ENCODE results near the gene LRRFIP1.
A peak's percentile ranks its signal among the peaks of the same experiment; 100 is the strongest.
"Not testable (repeated sequence)": the region's sequence is repeated elsewhere in the genome, so short reads cannot be mapped to it uniquely, and the experiment has no call there.

The LRRFIP1 gene

GRCh38 chr2:237766340-237766739 is 139.0 kb downstream of the LRRFIP1 start:
- DNase-seq (ENCODE audit: low read depth, low spot score): peak; percentile 77

GRCh38 chr2:237772513-237772912 is 145.1 kb downstream of the LRRFIP1 start:
- DNase-seq (ENCODE audit: low read depth, low spot score): no peak

- DNase-seq (ENCODE audit: low read depth, low spot score): no peak
Measured at GRCh38 chr2:237773826-237774225, 146.4 kb downstream of the LRRFIP1 start.

GRCh38 chr2:237774811-237775553 is 147.6 kb downstream of the LRRFIP1 start:
- DNase-seq (ENCODE audit: low read depth, low spot score): peak; percentile 65

GRCh38 chr2:237779521-237779920 is 152.1 kb downstream of the LRRFIP1 start:
- DNase-seq (ENCODE audit: low read depth, low spot score): no peak

- DNase-seq (ENCODE audit: low read depth, low spot score): no peak
Measured at GRCh38 chr2:237782181-237782580, 154.8 kb downstream of the LRRFIP1 start.

GRCh38 chr2:237783678-237784077 is 156.3 kb downstream of the LRRFIP1 start:
- DNase-seq (ENCODE audit: low read depth, low spot score): not testable (repeated sequence)

- DNase-seq (ENCODE audit: low read depth, low spot score): no peak
Measured at GRCh38 chr2:237786936-237787335, 159.5 kb downstream of the LRRFIP1 start.

- no peak for DNase-seq (ENCODE audit: low read depth, low spot score)
Measured at GRCh38 chr2:237790353-237790752, 163.0 kb downstream of the LRRFIP1 start.

GRCh38 chr2:237791977-237792727 is 164.8 kb downstream of the LRRFIP1 start:
- DNase-seq (ENCODE audit: low read depth, low spot score): no peak

- DNase-seq (ENCODE audit: low read depth, low spot score): no peak
Measured at GRCh38 chr2:237797253-237797652, 169.9 kb downstream of the LRRFIP1 start.

- DNase-seq (ENCODE audit: low read depth, low spot score): no peak
Measured at GRCh38 chr2:237798236-237799059, 171.1 kb downstream of the LRRFIP1 start, which contains the start of gene RBM44. RBM44 (plus strand) TSS chr2:237798779; CDS start chr2:237813610, 14,831 bp downstream.

GRCh38 chr2:237799060-237799428 is 171.7 kb downstream of the LRRFIP1 start:
- no peak for DNase-seq (ENCODE audit: low read depth, low spot score)

GRCh38 chr2:237801466-237801865 is 174.1 kb downstream of the LRRFIP1 start:
- DNase-seq (ENCODE audit: low read depth, low spot score): no peak

- peak; percentile 45 for DNase-seq (ENCODE audit: low read depth, low spot score)
Measured at GRCh38 chr2:237806334-237806733, 178.9 kb downstream of the LRRFIP1 start.

- DNase-seq (ENCODE audit: low read depth, low spot score): no peak
Measured at GRCh38 chr2:237815637-237816036, 188.2 kb downstream of the LRRFIP1 start.

- DNase-seq (ENCODE audit: low read depth, low spot score): no peak
Measured at GRCh38 chr2:237816531-237816930, 189.1 kb downstream of the LRRFIP1 start.

GRCh38 chr2:237818066-237818473 is 190.7 kb downstream of the LRRFIP1 start:
- DNase-seq (ENCODE audit: low read depth, low spot score): peak; percentile 16

- DNase-seq (ENCODE audit: low read depth, low spot score): no peak
Measured at GRCh38 chr2:237819231-237819630, 191.8 kb downstream of the LRRFIP1 start.

- DNase-seq (ENCODE audit: low read depth, low spot score): no peak
Measured at GRCh38 chr2:237820421-237820820, 193.0 kb downstream of the LRRFIP1 start.

- no peak for DNase-seq (ENCODE audit: low read depth, low spot score)
Measured at GRCh38 chr2:237823544-237823943, 196.2 kb downstream of the LRRFIP1 start.

- DNase-seq (ENCODE audit: low read depth, low spot score): no peak
Measured at GRCh38 chr2:237824085-237824484, 196.7 kb downstream of the LRRFIP1 start.

Measured in astrocyte of the hippocampus (primary cell).